Ectodermal cell (in vitro differentiated cells): Measurements from ENCODE around the gene LAMA2.

ENCODE experiments used
- H3K27ac ChIP-seq: 2 replicates; pipeline ENCODE4 v1.7.0; 2013; ENCODE audit warnings: mild to moderate bottlenecking, low read depth, low read length; ENCODE audit not compliant: insufficient read depth, poor library complexity, severe bottlenecking
- H3K27me3 ChIP-seq: 2 replicates; pipeline ENCODE4 v1.7.0; 2013; ENCODE audit warnings: mild to moderate bottlenecking, low read length; ENCODE audit not compliant: insufficient read depth, control insufficient read depth, poor library complexity, severe bottlenecking
- H3K36me3 ChIP-seq: one replicate; pipeline ENCODE4 v1.7.0; 2013; ENCODE audit warnings: low read length; ENCODE audit not compliant: control insufficient read depth, insufficient read depth
- H3K4me1 ChIP-seq: one replicate; pipeline ENCODE4 v1.7.0; 2013; ENCODE audit warnings: low read length; ENCODE audit not compliant: control insufficient read depth, insufficient read depth
- H3K4me3 ChIP-seq: 2 replicates; pipeline ENCODE4 v1.7.0; 2013; ENCODE audit warnings: low read depth, low read length, control low read depth; ENCODE audit not compliant: insufficient read depth
- H3K9me3 ChIP-seq: 2 replicates; pipeline ENCODE4 v1.7.0; 2013; ENCODE audit warnings: mild to moderate bottlenecking, low read length, moderate library complexity; ENCODE audit not compliant: control insufficient read depth
- WGBS, 2 experiments: methylation state at CpG; one replicate each; pipeline ENCODE4 v1.1.7; 2013; ENCODE audit warnings: missing lambda C conversion rate in 2 of 2; 5-methylcytosine and 5-hydroxymethylcytosine counted together

LAMA2 gene

DNA sequence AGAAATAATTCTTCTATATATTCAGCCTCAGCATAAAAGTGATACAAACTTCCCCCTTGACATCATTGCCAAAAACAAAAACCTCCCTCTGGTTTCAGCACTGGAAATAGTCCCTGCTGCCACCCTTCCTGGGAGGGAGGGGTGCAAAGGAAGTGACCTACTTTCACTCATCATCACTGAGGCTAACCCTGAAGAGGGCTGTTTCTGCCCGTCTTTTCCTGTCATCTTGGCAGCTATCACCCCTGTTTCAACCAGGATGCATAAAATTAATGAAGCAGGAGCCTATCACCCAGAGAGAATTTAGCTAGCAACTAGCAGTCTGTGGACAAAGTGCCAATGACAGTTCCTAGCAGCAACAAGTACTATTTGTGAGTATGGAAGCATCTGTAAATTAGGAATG is 397.8 kb downstream of the LAMA2 start:
- Histone ChIP-seq H3K4me3 (no peak overlapping the region), H3K9me3 (no peaks in the 10 kb centered on the region), H3K4me1 (no peaks in the 10 kb centered on the region), H3K27me3 (no peaks in the 10 kb centered on the region), H3K36me3 (no peaks in the 10 kb centered on the region), H3K27ac (no peak overlapping the region)
- WGBS, 2 experiments, result 85 to 89% methylated on average over 1 of the region's 1 CpG

DNA sequence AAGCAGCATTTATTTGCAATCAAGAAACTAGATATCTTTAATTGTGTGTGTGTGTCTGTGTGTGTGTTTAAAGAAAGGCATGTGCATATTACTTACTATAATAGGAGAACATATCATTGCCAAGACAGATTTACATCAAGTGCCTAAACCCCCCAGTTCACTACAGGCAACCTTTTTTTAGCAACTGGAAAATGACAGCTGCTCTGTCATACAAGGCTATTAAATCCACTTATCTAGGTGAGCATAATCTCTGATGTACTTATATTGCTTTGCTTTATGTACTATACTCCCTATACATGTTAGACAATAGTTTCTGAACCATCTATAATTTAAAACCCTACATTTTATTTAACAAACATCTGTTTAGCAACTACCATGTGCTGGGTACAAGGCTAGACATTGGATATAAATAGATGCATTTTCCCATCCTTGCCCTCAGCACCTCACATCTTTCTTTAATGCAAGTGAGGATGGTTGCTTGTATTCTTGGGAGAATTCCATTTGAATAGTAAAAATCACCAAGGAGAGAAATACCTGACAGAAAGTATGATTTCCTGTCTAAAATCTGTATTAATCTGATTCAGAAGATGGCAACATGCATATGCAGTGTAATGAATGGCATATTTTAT is 398.3 kb downstream of the LAMA2 start:
- Histone ChIP-seq H3K36me3 (no peaks in the 10 kb centered on the region), H3K4me1 (no peaks in the 10 kb centered on the region), H3K27ac (no peak overlapping the region), H3K4me3 (no peak overlapping the region), H3K27me3 (no peaks in the 10 kb centered on the region), H3K9me3 (no peaks in the 10 kb centered on the region)

GRCh38 chr6:129282019-129282418 is 399.1 kb downstream of the LAMA2 start:
- Histone ChIP-seq H3K9me3 (no peaks in the 10 kb centered on the region), H3K36me3 (no peaks in the 10 kb centered on the region), H3K4me1 (no peaks in the 10 kb centered on the region), H3K27ac (no peak overlapping the region), H3K4me3 (no peak overlapping the region), H3K27me3 (no peaks in the 10 kb centered on the region)

DNA sequence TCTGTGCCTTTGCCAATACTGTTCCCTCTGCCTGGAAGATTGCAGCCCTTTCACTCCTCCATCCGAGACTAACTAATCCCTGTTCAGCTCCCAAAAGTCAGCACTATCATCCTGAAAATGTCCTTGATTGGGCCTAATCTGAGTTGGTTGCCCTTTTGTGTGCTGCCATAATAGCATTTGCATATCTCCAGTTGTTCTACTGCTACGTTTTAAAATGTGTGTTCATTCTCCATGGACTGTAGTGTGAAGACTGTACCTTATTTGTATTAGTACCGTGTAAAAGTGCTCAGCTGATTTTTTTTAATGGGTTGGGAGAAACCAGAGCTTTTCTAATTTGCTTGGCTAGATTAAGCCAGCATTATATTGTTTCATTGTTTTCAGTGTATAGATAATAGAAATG is 401.3 kb downstream of the LAMA2 start:
- no peaks in the 10 kb centered on the region for H3K27me3 ChIP-seq
- no peak overlapping the region for H3K4me3 ChIP-seq
- no peak overlapping the region for H3K27ac ChIP-seq
- no peaks in the 10 kb centered on the region for H3K36me3 ChIP-seq
- no peaks in the 10 kb centered on the region for H3K9me3 ChIP-seq
- no peaks in the 10 kb centered on the region for H3K4me1 ChIP-seq
- 83 to 90% methylated on average over 3 of the region's 3 CpGs for WGBS, 2 experiments

GRCh38 chr6:129287231-129288177 is 404.6 kb downstream of the LAMA2 start:
- no peak overlapping the region for H3K4me3 ChIP-seq
- H3K27ac ChIP-seq, result no peak overlapping the region
- WGBS, 2 experiments, result 83 to 94% methylated on average over 7 of the region's 7 CpGs
- H3K36me3 ChIP-seq, result no peaks in the 10 kb centered on the region
- H3K9me3 ChIP-seq, result no peaks in the 10 kb centered on the region
- H3K4me1 ChIP-seq, result no peaks in the 10 kb centered on the region
- no peaks in the 10 kb centered on the region for H3K27me3 ChIP-seq

DNA sequence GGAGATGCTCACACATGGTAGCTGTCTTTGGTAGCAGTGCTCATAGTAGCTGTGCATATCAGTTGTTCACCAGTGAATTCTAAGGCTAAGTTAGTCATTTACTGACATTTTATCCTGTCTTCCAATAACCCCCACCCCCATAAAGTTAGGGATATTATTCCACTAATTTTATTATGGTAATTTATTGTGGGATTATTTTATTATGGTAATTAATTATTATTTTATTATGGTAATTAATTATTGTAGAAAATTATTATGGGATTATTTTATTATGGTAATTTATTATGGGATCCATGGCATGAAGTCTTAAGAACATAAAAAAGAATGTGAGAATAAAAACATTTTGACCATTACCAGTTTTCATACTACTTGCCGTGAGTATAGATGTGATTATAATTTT is 406.5 kb downstream of the LAMA2 start:
- no peak overlapping the region for H3K4me3 ChIP-seq
- no peaks in the 10 kb centered on the region for H3K27me3 ChIP-seq
- no CpG with 5 or more reads among the region's 1 CpG for WGBS, 2 experiments
- no peaks in the 10 kb centered on the region for H3K9me3 ChIP-seq
- H3K27ac ChIP-seq, result no peak overlapping the region
- H3K4me1 ChIP-seq, result no peaks in the 10 kb centered on the region
- no peaks in the 10 kb centered on the region for H3K36me3 ChIP-seq

- 95% methylated on average over 15 of the region's 15 CpGs for WGBS, 2 experiments
- Histone ChIP-seq H3K4me1 (no peaks in the 10 kb centered on the region), H3K9me3 (no peaks in the 10 kb centered on the region), H3K36me3 (no peaks in the 10 kb centered on the region), H3K27ac (no peak overlapping the region), H3K4me3 (no peak overlapping the region), H3K27me3 (no peaks in the 10 kb centered on the region)
These were observed 409.9 kb downstream of the LAMA2 start for GRCh38 chr6:129292836-129293235.

DNA sequence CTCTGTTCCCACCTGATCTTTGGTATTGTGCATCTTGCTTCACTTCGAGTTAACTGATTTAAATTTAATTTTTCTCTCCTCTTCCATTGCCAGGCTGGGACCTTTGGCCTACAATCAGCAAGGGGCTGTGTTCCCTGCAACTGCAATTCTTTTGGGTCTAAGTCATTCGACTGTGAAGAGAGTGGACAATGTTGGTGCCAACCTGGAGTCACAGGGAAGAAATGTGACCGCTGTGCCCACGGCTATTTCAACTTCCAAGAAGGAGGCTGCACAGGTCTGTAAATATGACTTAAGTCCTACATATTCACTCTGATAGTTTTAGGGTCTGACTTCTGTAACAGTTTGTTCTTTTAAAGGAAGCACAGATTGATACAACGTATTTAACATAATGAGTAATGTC is 414.7 kb downstream of the LAMA2 start:
- Histone ChIP-seq H3K4me3 (no peak overlapping the region), H3K27ac (no peak overlapping the region), H3K9me3 (no peaks in the 10 kb centered on the region), H3K4me1 (no peaks in the 10 kb centered on the region), H3K36me3 (no peaks in the 10 kb centered on the region), H3K27me3 (no peaks in the 10 kb centered on the region)
- WGBS, 2 experiments, result 89 to 97% methylated on average over 4 to 5 of the region's 5 CpGs

- 50 to 93% methylated on average over 1 of the region's 2 CpGs for WGBS, 2 experiments
- no peaks in the 10 kb centered on the region for H3K27me3 ChIP-seq
- no peaks in the 10 kb centered on the region for H3K4me1 ChIP-seq
- H3K36me3 ChIP-seq, result no peaks in the 10 kb centered on the region
- H3K9me3 ChIP-seq, result no peaks in the 10 kb centered on the region
- H3K27ac ChIP-seq, result no peak overlapping the region
- no peak overlapping the region for H3K4me3 ChIP-seq
These were observed 419.7 kb downstream of the LAMA2 start for GRCh38 chr6:129302671-129303070.

- Histone ChIP-seq H3K27me3 (no peaks in the 10 kb centered on the region), H3K9me3 (no peaks in the 10 kb centered on the region), H3K4me3 (no peak overlapping the region), H3K36me3 (no peaks in the 10 kb centered on the region), H3K4me1 (no peaks in the 10 kb centered on the region), H3K27ac (no peak overlapping the region)
- WGBS, 2 experiments, result 82 to 94% methylated on average over 1 of the region's 1 CpG
These were observed 423.9 kb downstream of the LAMA2 start for GRCh38 chr6:129306826-129307225.
